Measurements from ENCODE around the gene RUVBL2.

Gene RUVBL2

GRCh38 chr19:48989701-48990291, 3.9 kb upstream of the RUVBL2 start:
- DNase-seq, result no peak

GRCh38 chr19:48990400-48990799, 3.3 kb upstream of the RUVBL2 start:
- no peak for DNase-seq

DNA sequence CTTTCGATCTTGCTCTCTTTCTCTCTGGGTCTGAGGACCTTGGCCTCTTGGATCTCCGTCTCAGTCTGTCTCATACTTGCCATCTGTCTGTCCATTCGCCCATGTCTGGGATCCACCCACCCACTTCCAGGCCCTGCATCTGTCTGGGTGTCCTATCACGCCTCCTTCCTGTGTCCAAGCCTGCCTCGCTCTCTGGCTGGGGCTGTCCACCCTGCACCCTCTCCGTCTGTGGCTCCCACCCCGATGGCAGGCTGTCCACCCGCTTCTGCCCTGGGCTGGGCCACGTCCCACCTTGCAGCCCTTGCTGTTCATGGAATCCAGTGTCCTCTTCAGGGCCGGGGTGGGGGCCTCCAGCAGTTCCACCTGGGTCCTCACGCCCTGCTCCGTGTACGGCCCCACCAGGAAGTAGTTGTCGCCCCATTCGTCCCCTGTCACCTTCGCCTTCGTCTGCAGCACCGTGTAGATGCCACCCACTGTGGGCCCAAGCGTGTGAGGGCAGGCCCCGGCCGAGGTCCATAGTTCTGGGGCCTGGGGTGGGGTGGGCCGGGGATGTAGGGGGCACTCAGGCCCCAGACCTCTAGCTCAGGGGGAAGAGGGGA, 2.6 kb upstream of the RUVBL2 start:
- DNase-seq, result no peak

DNA sequence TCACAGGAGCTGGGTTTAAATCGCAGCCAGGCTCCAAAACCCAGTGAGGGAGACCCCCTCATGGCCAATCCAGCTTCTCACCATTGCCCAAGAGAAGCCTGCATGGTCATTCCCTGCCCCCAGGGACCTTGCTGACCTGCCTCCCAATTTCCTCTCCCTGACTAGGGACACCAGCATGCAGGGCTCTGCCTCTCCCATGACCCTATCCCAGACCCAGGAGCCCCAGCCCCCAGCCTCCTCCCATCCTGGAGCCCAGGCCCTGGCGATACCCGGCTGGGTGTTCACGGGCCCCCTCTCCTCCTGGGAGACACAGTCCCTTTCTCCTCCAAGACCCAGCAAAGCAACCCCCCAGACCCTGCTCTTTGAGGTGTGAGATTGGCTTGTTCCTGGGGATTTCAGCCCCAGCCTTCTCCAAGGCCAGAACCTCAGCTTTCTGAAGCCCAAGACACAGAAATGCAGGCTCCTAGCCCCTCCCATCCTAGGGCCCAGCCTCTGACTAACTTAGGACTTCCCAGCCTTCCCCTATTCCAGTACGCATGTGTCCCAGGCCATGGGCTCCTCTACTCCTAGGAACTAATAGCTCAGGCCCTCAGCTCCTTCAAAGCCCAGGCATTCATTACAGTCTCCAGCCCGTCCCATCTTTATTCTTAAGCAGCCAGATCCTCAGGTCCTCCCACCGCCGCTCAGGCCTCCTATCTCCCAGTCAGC, 1.7 kb upstream of the RUVBL2 start:
- DNase-seq, result no peak

DNA sequence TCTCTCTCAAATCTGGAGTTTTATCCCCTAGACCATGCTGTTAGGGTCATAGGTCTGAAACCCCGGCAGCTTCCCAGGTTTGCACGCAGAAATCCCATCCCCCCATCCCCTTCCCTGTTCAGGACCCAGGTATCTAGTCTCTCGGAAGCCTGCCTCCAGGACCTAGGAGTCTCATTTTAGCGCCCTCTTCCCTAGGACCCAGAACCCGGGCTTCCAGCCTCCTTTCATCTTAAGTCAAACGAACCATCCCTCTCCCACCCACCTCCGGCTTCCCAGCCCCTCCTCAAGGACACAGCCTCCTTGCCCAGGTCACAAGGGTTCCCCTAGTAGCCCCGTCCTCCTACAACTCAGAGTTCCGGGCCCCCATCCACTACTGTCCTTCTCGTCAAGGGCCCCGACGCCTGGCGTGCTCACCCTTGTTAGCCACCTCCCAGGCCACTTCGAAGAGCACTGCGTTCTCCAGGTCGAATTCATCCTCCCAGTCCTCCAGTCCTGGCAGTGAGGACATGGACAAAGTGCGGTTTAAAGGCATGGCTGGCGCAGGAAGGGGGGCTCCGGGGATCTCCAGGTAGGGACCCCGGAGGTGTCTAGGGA, 1.0 kb upstream of the RUVBL2 start:
- DNase-seq, result no peak

DNA sequence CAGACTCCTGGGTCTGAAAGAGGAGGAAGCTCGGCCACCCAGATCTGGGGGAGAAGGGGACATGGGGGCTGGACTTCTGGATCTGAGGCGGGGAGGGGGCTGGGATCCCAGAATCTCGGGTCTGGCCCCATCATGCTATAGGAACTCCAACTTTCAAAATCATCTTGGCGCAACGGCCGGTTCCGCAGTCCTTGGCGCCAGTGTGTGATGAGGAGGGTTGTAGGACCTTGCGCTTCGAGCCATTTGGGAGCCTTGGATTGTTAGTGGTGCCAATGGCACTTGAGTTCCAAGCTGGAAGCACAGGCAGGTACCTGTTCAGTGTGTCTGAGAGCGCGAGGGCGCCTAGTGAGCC, 324 bp downstream of the RUVBL2 start:
- DNase-seq, result no peak

DNA sequence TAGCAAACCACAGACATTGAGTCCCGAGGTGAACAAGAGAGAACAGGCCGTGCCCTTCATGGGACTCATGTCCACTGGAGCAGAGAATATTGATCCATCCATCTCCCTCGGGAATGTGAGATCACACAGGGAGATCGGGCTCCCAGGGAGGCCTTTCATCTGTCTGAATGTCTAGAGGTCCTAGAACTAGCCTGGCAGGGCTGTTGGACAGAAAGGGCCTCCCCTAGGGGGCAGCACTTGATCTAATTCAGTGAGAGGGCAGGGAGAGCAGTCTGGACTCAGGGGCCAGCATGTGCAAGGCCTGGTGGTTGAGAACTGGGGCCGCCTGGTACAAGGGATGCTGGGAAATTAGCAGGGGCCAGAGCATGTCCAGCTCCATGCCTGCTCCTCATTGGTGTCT, 4.3 kb downstream of the RUVBL2 start:
- peak; percentile 21 to 48 for DNase-seq

GRCh38 chr19:48999481-49000325, 6.0 kb downstream of the RUVBL2 start:
- DNase-seq, result peak; percentile 54 to 56

- no peak for DNase-seq
Measured at GRCh38 chr19:49004133-49004532, 10.4 kb downstream of the RUVBL2 start.

DNA sequence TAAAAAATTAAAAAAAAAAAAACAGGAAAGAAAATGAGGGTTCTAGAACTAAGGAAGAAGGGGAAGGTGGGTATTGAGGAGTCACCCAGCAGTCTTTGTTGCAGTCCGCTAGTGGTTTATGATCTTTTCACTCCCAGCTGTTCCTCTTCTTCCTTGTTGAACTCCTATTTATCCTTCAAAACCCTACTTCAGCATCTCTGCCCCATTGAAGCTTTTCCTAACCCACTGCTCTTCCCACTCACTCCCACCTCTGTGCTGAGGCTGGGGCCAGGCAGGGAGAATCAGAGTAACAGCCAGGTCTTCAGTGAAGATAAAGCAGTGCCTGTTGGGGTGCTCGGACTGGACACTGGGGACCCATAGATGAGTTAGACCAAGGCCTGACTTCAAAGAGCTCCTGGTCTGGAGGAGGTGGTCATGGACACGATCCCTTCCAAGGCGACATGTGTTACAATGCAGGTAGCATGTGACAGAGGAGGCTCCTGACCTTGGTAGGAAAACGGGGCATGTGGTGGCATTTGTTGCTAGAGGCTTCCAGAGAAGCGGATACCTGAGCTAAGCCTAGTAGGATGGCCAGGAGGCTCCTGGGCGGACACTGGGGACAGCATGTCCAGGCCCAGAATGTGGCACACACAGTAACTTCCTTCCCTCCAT, 11.4 kb downstream of the RUVBL2 start:
- no peak for DNase-seq

DNA sequence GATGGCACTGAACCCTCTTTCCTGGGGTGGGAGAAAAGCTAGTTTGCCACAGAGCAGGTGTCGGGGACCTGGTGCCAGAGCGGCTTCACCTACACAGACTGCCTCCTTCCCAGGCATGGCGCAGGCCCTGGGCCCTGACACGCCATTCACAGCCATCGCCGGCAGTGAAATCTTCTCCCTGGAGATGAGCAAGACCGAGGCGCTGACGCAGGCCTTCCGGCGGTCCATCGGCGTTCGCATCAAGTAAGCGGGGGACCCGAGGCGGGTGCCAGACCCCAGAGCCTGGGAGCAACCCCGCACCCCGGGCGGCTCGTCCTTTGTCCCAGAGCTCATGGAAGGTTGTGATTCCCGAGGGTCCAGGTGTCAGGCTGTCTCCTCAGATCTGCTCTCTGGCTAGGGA, 13.2 kb downstream of the RUVBL2 start:
- no peak for DNase-seq

GRCh38 chr19:49009828-49010227, 16.1 kb downstream of the RUVBL2 start:
- DNase-seq, result no peak

DNA sequence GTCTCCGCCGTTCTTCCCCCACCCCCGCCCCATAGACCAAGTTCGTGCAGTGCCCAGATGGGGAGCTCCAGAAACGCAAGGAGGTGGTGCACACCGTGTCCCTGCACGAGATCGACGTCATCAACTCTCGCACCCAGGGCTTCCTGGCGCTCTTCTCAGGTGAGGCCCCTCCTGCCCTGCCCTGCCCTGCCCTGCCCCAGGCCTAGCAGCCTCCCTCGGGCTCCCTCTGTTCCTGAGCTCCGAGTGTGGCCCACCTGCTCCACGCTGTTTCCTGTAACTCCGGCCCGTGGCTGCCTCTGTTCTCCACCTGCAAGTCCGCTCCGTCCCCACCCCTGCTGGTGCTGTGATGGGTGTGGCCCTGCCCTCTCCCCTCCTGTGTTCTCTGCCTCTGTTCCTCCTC, 16.8 kb downstream of the RUVBL2 start:
- no peak for DNase-seq

DNA sequence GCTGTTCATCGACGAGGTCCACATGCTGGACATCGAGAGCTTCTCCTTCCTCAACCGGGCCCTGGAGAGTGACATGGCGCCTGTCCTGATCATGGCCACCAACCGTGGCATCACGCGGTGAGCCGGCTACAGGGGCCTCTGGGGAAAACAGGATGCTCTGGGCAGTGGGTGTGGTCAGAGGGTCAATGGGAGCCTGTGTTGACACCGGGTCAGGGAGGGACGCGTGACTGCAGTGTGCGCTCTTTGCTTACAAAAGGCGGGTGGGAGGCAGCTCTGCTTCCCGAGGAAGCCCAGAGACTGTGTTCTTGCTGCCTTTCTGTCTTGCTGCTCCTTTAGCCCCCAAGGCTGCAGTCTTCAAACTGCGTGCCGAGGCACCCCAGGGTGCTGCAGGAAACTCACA, 17.5 kb downstream of the RUVBL2 start:
- no peak for DNase-seq

GRCh38 chr19:49014123-49014869, 20.6 kb downstream of the RUVBL2 start:
- DNase-seq, result no peak

GRCh38 chr19:49014870-49015255, 21.2 kb downstream of the RUVBL2 start:
- no peak for DNase-seq

GRCh38 chr19:49016067-49016839, 22.6 kb downstream of the RUVBL2 start:
- DNase-seq, result no peak

- no peak for DNase-seq
Measured at GRCh38 chr19:49017041-49017665, 23.5 kb downstream of the RUVBL2 start, which contains the start of gene LHB. Gene LHB (minus strand): TSS chr19:49017091. CDS start chr19:49017081, 10 bp downstream.

DNA sequence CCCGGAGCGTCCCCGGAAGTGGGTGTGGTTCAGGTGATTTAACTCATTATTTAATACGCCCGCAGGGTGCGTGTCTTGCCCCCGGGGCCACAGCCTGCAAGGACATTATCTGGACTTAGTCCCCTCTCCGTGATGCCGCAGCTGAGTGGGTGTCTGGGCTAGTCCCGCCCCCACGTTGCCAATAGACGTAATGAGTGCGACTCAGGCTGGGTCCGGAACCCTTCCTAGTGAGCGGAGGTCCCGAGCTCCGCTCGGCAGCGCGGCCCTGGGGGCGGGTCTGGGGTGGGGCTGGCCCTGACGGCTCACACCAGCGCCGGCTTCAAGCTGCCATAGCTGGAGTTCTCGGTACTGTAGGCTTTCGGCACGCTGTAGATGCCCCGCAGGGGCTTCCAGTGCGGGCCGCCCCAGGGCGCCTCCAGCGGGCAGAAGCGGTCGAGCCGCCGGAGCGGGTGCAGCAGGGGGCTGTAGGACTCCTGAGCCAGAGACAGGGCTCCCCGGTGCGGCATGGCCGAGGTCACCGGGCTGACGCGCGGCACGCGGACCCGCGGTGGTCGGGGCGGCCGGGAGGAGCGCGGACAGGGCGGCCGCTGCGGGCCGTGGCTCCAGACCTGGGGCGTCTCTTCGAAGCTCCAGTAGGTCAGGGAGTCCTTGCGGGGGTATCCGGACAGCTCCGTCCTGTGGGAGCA, 24.1 kb downstream of the RUVBL2 start:
- peak; percentile 49 to 59 for DNase-seq

All from stimulated activated CD4-positive, alpha-beta T cell treated with anti-CD3 and anti-CD28 coated beads, Interleukin-4, amount 100 ng/mL, for 4 hours (primary cell).